Measurements from ENCODE around the gene FOXP2.

DNA sequence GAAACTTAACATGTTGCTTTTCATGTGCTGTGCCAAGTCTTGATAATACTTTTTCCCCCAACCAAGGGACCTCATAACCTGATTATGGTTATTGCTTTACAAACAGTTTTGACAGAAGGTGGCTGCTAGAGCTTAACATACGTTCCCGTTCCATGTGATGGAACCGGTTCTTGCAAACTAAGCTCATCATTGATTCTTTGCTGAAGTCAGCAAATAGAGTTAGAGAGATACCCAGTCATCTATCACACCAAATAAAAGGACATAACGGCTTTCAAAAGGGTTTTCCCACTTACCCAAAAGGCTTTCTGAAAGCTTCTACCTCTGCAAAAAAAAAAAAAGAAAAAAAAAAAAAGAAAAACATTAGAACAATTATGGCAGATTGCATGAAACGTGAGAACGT, 277.0 kb downstream of the FOXP2 start:
- TF ChIP-seq, protein P1, sequence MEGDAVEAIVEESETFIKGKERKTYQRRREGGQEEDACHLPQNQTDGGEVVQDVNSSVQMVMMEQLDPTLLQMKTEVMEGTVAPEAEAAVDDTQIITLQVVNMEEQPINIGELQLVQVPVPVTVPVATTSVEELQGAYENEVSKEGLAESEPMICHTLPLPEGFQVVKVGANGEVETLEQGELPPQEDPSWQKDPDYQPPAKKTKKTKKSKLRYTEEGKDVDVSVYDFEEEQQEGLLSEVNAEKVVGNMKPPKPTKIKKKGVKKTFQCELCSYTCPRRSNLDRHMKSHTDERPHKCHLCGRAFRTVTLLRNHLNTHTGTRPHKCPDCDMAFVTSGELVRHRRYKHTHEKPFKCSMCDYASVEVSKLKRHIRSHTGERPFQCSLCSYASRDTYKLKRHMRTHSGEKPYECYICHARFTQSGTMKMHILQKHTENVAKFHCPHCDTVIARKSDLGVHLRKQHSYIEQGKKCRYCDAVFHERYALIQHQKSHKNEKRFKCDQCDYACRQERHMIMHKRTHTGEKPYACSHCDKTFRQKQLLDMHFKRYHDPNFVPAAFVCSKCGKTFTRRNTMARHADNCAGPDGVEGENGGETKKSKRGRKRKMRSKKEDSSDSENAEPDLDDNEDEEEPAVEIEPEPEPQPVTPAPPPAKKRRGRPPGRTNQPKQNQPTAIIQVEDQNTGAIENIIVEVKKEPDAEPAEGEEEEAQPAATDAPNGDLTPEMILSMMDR (IDR thresholded peaks at IDR 0.05), result no peak
- TF ChIP-seq EP300 (IDR thresholded peaks at IDR 0.05) (no peak), POLR2AphosphoS5 (IDR thresholded peaks at IDR 0.05) (no peak)

Data from sigmoid colon (tissue), 4 donors.